ENCODE measurements around the gene NAGPA. TPM values are rescaled to one million over a fixed set of nuclear protein-coding genes. Genes with fewer than 3 reads are reported as not detected.

The NAGPA gene
- total and polyA plus RNA-seq, 7 donors, result 4.4 to 12.3 (median 6.9) TPM

DNA sequence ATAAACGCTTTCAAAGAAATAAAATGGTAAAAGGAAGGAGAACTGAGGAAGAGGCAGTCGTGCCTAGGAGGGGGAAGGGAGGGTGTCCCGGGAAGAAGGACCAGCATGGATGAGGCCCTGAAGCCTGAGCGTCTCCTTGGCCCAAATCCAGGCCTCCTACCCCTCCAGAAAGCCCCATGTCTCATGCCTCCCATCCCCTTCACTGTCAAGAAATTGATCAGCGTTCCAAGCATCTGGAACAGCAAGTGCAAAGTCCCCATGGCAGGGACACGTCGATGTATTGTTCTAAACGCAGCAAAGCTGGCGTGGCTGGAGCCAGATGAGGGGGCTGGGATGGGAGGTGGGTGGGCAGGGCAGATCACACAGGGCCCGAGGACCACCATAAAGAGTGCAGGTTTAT is 53.0 kb downstream of the NAGPA start:
- WGBS, 3 donors, result 50 to 72% (median 58%) methylated on average over 10 of the region's 10 CpGs
- TF ChIP-seq, protein P1, sequence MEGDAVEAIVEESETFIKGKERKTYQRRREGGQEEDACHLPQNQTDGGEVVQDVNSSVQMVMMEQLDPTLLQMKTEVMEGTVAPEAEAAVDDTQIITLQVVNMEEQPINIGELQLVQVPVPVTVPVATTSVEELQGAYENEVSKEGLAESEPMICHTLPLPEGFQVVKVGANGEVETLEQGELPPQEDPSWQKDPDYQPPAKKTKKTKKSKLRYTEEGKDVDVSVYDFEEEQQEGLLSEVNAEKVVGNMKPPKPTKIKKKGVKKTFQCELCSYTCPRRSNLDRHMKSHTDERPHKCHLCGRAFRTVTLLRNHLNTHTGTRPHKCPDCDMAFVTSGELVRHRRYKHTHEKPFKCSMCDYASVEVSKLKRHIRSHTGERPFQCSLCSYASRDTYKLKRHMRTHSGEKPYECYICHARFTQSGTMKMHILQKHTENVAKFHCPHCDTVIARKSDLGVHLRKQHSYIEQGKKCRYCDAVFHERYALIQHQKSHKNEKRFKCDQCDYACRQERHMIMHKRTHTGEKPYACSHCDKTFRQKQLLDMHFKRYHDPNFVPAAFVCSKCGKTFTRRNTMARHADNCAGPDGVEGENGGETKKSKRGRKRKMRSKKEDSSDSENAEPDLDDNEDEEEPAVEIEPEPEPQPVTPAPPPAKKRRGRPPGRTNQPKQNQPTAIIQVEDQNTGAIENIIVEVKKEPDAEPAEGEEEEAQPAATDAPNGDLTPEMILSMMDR (IDR thresholded peaks at IDR 0.05), result no peak
- no peak for ATAC-seq
- Histone ChIP-seq H3K4me3 (no peak overlapping the region), H3K36me3 (ENCODE audit: insufficient read depth in 1 of 2, low read depth in 1 of 2) (no peaks in the 10 kb centered on the region), H3K4me1 (peaks cover 24% of the 10 kb centered on the region), H3K9me3 (no peaks in the 10 kb centered on the region), H3K27ac (peak overlapping the region; percentile 80), H3K27me3 (ENCODE audit: insufficient read depth in 3 of 3, low read length in 2 of 3) (no peaks in the 10 kb centered on the region)
- DNase-seq, result no peak
- intact Hi-C loops (cut with DNase I), result no loop called here

DNA sequence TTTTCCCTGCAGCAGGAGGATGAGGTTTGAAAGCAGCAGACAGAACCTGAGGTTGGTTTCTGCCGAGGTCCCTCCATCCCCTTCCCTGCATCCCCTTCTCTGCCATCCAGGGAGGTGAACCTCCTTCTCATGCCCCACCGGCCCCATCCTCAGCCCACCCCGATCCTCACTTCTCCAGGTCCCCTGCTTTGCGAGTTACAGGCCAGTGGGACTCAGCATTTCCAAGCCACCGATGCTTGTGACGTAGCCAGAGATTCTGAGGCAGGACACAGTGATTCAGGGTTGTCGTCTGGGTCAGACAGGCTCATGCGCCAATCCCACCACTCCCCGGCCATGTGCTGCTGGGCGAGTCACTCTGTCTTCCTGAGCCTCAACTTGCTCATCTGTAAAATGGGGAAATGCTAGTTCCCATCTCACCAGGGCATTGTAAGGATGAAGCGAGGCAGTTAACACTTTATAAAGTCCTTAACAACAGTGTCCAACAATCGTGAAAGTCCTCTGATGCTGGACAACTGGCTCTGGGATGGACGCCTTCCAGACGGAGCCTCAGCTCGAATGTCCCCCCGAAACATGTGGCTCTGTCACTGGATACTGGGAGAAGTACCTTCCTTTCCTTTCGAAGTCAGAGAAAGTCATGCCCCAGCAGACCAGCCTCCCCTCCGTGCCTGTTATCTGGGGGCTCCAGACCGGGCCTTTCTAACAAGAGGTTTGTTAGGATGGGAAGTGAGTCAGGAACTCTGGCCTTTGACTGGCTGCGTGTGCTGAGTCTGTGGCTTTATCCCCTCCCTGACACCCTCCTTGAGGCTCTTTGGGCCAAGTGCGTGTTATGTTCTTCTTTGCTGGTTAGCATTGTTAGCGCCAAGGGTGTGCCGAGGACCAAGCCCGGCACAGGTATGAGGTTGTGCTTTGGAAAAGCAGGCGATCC is 53.7 kb downstream of the NAGPA start:
- TF ChIP-seq, protein P1 (IDR thresholded peaks at IDR 0.05), result no peak
- Histone ChIP-seq H3K4me3 (no peak overlapping the region), H3K9me3 (no peaks in the 10 kb centered on the region), H3K27me3 (ENCODE audit: insufficient read depth in 3 of 3, low read length in 2 of 3) (no peaks in the 10 kb centered on the region), H3K4me1 (peaks cover 24% of the 10 kb centered on the region), H3K27ac (peak overlapping the region; percentile 80), H3K36me3 (ENCODE audit: insufficient read depth in 1 of 2, low read depth in 1 of 2) (no peaks in the 10 kb centered on the region)
- WGBS, 3 donors, result 44 to 65% (median 49%) methylated on average over 25 of the region's 25 CpGs
- intact Hi-C loops (cut with DNase I), result no loop called here
- DNase-seq (no peak), ATAC-seq (no peak)

DNA sequence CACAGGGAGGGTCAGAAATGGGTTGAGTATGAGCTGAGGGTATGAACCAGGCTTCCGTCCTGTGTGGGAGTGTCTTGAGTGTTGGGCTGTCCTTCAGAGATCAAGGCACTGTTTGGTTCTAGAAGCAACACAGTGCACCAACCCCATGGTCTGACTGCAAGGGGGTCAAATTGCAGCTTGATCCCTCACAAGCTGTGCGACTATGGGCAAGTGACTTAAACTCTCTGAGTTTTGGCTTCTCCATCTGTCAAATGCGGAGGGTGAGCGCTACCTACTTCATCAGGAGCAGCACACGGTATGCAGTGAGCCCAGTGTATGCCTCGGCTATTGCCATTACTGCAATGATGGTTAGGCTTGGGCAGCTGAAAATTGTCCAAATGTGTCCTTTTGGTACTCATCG is 54.6 kb downstream of the NAGPA start:
- Histone ChIP-seq H3K36me3 (ENCODE audit: insufficient read depth in 1 of 2, low read depth in 1 of 2) (no peaks in the 10 kb centered on the region), H3K4me1 (peaks cover 24% of the 10 kb centered on the region), H3K27me3 (ENCODE audit: insufficient read depth in 3 of 3, low read length in 2 of 3) (no peaks in the 10 kb centered on the region), H3K9me3 (no peaks in the 10 kb centered on the region), H3K4me3 (no peak overlapping the region), H3K27ac (no peak overlapping the region)
- DNase-seq (no peak), ATAC-seq (no peak)
- 72 to 83% (median 79%) methylated on average over 7 of the region's 7 CpGs for WGBS, 3 donors
- intact Hi-C loops (cut with DNase I), result no loop called here
- TF ChIP-seq, protein P1 (IDR thresholded peaks at IDR 0.05), result no peak

DNA sequence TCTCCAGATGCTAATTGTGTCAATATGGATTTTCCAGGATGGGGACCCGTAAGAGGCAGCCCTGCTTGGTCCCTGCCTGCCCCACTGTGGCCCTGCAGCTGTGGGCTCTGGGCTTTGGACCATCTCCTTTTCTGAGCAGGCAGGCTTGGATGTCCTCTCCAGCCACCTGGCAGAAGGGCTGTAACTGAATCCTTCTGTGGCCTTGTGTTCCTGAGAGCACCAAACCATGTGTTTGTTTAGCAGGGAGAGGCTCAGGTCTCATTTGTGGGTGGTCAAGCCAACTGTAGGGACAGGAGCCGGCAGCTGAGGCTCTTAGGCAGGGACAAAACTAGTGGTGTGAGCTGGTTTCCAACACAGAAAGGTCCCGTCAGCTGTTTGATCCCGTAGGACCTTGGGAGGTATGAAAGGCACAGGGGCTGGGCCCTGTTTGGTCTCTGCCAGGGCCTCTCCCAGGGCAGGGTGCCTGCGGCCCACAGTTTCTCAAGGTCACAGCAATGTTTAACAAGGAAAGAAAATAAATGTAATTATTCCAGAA is 57.1 kb downstream of the NAGPA start:
- WGBS, 3 donors, result 20 to 41% (median 36%) methylated on average over 5 of the region's 5 CpGs
- DNase-seq (peak; percentile 49 to 81), ATAC-seq (peak; percentile 89 to 94 (median 90))
- Histone ChIP-seq H3K9me3 (no peaks in the 10 kb centered on the region), H3K27ac (peak overlapping the region; percentile 74), H3K27me3 (ENCODE audit: insufficient read depth in 3 of 3, low read length in 2 of 3) (no peaks in the 10 kb centered on the region), H3K4me1 (peaks cover 33% of the 10 kb centered on the region), H3K36me3 (ENCODE audit: insufficient read depth in 1 of 2, low read depth in 1 of 2) (no peaks in the 10 kb centered on the region), H3K4me3 (no peak overlapping the region)
- TF ChIP-seq, protein P1 (IDR thresholded peaks at IDR 0.05), result no peak
- intact Hi-C loops (cut with DNase I), result no loop called here

Measured in psoas muscle (tissue), 8 donors.